ENCODE data around the gene RASEF. TPM values are rescaled to one million over a fixed set of nuclear protein-coding genes. Genes with fewer than 3 reads are reported as not detected.

RASEF gene
- total RNA-seq, 1 experiment from 2014 or later, result 0.09 TPM

DNA sequence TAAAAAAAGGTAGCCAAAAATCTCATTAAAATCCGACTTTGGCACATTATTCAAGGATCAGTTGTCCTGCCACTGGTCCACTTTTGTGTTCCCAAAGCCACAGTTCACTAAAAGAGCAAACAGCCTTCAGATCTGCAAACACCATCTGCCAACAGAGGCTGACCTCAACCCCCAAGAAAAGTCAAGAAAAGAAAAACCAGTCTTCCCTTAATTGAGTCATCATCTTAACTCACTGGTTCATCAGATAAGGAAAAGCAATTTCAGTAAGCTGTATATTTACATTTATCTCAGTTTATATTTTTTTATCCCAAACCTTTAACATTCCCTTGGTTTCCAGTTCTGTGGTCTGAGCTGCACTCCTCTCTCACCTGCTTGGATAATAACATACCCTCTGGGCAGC, 21.2 kb downstream of the RASEF start:
- Histone ChIP-seq H3K4me1 (ENCODE audit: insufficient read depth, low read length, poor library complexity, severe bottlenecking) (no peaks in the 10 kb centered on the region), H3K9me3 (ENCODE audit: low read depth, low read length, poor library complexity, severe bottlenecking) (no peaks in the 10 kb centered on the region), H3K36me3 (ENCODE audit: insufficient read depth, low read length, poor library complexity, severe bottlenecking) (no peaks in the 10 kb centered on the region), H3K4me3 (ENCODE audit: low read depth, low read length, poor library complexity, severe bottlenecking) (no peak overlapping the region), H3K27ac (ENCODE audit: low read depth, low read length, poor library complexity, severe bottlenecking) (no peak overlapping the region), H3K27me3 (replicated peaks; ENCODE audit: insufficient read depth, low read depth, low read length, poor library complexity) (peaks cover 49% of the 10 kb centered on the region)
- DNase-seq (ENCODE audit: low spot score), result no peak
- intact Hi-C loops (cut with micrococcal nuclease; ENCODE audit: unreplicated experiment), result no loop called here
- POLR2A ChIA-PET (ENCODE audit: low non-redundant PET), result no interaction called here
- CTCF ChIA-PET, result no interaction called here
- no TSS peak for BruUV-seq (replicated peaks)
- TF ChIP-seq CTCF (conservative IDR thresholded peaks at IDR 0.05; ENCODE audit: low read depth, low read length), result no peak
- no peak for TF ChIP-seq EZH2 (IDR thresholded peaks at IDR 0.05; ENCODE audit: borderline replicate concordance, low read depth, low read length, poor library complexity, severe bottlenecking)

- Histone ChIP-seq H3K4me3 (ENCODE audit: low read depth, low read length, poor library complexity, severe bottlenecking) (no peak overlapping the region), H3K27ac (ENCODE audit: low read depth, low read length, poor library complexity, severe bottlenecking) (no peak overlapping the region), H3K36me3 (ENCODE audit: insufficient read depth, low read length, poor library complexity, severe bottlenecking) (no peaks in the 10 kb centered on the region), H3K27me3 (replicated peaks; ENCODE audit: insufficient read depth, low read depth, low read length, poor library complexity) (peaks cover 55% of the 10 kb centered on the region), H3K9me3 (ENCODE audit: low read depth, low read length, poor library complexity, severe bottlenecking) (no peaks in the 10 kb centered on the region), H3K4me1 (ENCODE audit: insufficient read depth, low read length, poor library complexity, severe bottlenecking) (no peaks in the 10 kb centered on the region)
- no TSS peak for BruUV-seq (replicated peaks)
- ChIA-PET POLR2A (ENCODE audit: low non-redundant PET) (no interaction called here), CTCF (no interaction called here)
- intact Hi-C loops (cut with micrococcal nuclease; ENCODE audit: unreplicated experiment), result no loop called here
- no peak for TF ChIP-seq CTCF (conservative IDR thresholded peaks at IDR 0.05; ENCODE audit: low read depth, low read length)
- no peak for TF ChIP-seq EZH2 (IDR thresholded peaks at IDR 0.05; ENCODE audit: borderline replicate concordance, low read depth, low read length, poor library complexity, severe bottlenecking)
- DNase-seq (ENCODE audit: low spot score), result no peak
Observed at GRCh38 chr9:83039303-83039702, 23.6 kb downstream of the RASEF start.

DNA sequence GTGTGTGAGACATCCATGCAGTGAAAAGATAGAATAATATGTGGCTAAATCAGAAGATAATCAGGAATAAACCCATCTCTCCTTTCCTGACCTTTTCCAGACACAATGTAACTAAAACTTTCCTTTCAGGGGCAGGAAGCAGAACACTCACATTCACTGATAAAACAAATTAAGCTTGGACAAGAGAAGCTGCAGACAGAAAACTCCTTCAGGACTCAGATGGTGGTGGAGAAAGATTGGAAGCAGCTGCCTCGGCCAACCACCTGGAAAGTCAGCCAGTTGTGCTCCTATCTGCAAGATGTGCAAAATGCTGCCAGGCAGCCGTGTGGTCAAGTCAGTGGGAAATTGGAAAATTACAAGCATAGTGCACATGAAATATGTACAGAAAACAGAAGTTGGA, 26.9 kb downstream of the RASEF start:
- Histone ChIP-seq H3K9me3 (ENCODE audit: low read depth, low read length, poor library complexity, severe bottlenecking) (no peaks in the 10 kb centered on the region), H3K27me3 (replicated peaks; ENCODE audit: insufficient read depth, low read depth, low read length, poor library complexity) (peaks cover 27% of the 10 kb centered on the region), H3K27ac (ENCODE audit: low read depth, low read length, poor library complexity, severe bottlenecking) (no peak overlapping the region), H3K36me3 (ENCODE audit: insufficient read depth, low read length, poor library complexity, severe bottlenecking) (no peaks in the 10 kb centered on the region), H3K4me3 (ENCODE audit: low read depth, low read length, poor library complexity, severe bottlenecking) (no peak overlapping the region), H3K4me1 (ENCODE audit: insufficient read depth, low read length, poor library complexity, severe bottlenecking) (no peaks in the 10 kb centered on the region)
- BruUV-seq (replicated peaks), result no TSS peak
- no peak for DNase-seq (ENCODE audit: low spot score)
- intact Hi-C loops (cut with micrococcal nuclease; ENCODE audit: unreplicated experiment), result no loop called here
- POLR2A ChIA-PET (ENCODE audit: low non-redundant PET), result no interaction called here
- TF ChIP-seq EZH2 (IDR thresholded peaks at IDR 0.05; ENCODE audit: borderline replicate concordance, low read depth, low read length, poor library complexity, severe bottlenecking) (no peak), CTCF (conservative IDR thresholded peaks at IDR 0.05; ENCODE audit: low read depth, low read length) (no peak)
- CTCF ChIA-PET, result no interaction called here

All from A673 (cell line).